Stimulated activated CD4-positive, alpha-beta T cell treated with anti-CD3 and anti-CD28 coated beads, Interleukin-4, amount 100 ng/mL, for 24 hours (primary cell): ENCODE measurements around the gene GATA5.
"Not testable (repeated sequence)": the region's sequence is repeated elsewhere in the genome, so short reads cannot be mapped to it uniquely, and the experiment has no call there.

Experiments used
- DNase-seq: peaks from one replicate; pipeline ENCODE4 v3.0.0-alpha.2; 2020

Gene GATA5

DNA sequence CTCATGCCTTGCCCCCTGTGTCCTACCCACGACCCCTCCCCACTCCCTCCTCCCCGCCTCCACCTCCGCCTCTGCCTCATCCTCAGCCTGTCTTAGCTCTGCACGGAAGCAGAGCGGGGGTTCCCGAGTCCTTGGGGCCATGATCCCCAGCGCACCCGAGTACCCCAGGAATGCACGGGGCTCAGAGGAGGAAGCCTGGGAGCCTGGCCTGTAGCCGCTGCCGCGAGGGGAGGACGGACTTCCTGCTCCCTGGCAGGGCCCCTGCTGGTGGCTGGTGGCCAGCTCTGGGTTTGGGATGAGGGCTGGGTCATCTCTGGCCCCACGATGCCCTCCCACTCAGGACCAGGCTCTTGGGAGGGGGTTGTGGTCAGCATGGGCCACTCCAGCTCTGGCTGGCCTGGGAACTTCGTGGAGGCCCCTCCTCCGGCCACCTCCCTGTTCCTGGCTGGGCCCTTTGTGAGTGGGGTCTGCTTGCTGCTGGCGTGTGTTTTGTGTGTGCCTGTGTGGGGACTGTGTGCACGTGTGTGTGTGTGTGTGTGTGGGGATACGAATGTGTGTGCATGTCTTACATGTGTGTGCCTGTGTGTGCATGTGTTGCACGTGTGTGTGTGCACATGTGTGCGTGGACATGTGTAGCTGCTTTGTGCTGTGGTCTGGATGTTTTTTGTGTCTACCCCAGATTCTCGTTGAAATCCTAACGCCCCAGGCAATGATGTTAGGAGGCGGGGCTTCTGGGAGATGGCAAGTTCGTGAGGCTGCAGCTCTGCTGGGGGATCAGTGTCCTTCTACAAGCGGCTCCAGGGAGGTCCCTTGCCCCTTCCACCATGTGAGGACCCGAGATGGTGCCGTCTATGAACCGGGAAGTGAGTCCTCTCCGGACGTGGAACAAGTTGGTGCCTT lies 47.1 kb downstream of the GATA5 start:
- no peak for DNase-seq

DNA sequence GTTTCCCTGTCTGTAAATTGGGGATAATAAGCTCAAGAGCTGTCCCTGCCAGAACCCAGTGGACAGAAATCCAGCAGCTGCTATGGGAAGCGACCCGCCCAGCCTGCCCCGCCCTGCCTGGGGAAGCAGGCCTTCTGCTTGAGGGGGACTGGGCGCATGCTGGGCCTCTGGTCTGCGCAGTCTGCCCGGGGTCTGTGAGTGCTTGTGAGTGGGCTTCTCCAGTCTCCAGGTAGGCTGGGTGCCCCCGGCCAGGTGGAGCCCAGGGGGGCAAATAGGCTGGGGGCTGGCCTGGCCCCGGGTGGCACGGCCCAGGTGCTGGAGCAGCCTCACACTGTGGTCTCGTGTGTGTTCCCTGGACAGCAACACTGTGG lies 47.8 kb downstream of the GATA5 start:
- DNase-seq: no peak

DNA sequence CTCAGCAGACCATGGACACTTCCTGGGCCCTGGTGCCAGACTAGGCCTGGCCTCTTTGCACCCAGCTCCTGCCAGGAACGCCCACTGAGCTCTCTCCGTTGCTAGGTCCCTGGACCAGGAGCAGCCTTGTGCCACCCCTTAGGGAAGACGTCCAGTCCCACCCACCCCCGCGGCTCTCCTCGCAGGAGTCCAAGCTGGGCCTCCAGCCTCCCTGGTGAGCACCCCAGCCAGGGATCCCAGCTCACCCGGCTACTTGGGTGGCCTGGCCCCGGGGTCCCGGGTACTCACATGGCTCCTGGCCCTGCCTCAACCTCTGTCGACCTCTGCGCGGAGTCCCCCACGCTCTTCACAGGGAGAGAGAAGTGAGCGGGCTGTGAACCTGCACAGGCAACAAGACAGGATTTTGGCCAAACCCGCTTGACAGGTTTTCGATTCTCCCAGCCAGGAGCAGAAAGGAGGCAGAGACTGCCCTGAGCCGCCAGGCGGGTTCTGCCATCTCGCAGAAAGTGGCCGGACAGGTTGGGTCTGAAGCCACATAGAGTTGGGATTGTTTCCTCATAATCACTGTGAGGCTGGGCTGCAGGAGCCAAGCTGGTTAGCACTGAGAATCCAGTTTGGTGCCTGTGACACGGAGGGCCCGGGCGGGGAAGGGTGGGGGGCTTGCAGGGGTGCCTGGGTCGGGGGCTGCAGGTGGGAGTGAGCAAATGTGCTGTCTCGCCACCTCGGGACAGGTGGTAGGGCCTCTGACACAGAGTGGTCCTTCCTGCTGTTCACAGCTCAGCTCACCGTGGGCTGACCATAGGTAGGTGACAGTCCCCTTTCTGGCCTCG lies 48.4 kb downstream of the GATA5 start, which contains the start of gene RBBP8NL:
Gene RBBP8NL (minus strand): TSS at position 368 of the 830 bp plus-strand sequence. CDS start 7,892 bp downstream, outside the sequence.
- DNase-seq: no peak

GRCh38 chr20:62426699-62427131 lies 49.1 kb downstream of the GATA5 start:
- DNase-seq: no peak

GRCh38 chr20:62426059-62426348 lies 49.8 kb downstream of the GATA5 start:
- not testable (repeated sequence) for DNase-seq

- no peak for DNase-seq
Observed at GRCh38 chr20:62425281-62426058, 50.3 kb downstream of the GATA5 start.

DNA sequence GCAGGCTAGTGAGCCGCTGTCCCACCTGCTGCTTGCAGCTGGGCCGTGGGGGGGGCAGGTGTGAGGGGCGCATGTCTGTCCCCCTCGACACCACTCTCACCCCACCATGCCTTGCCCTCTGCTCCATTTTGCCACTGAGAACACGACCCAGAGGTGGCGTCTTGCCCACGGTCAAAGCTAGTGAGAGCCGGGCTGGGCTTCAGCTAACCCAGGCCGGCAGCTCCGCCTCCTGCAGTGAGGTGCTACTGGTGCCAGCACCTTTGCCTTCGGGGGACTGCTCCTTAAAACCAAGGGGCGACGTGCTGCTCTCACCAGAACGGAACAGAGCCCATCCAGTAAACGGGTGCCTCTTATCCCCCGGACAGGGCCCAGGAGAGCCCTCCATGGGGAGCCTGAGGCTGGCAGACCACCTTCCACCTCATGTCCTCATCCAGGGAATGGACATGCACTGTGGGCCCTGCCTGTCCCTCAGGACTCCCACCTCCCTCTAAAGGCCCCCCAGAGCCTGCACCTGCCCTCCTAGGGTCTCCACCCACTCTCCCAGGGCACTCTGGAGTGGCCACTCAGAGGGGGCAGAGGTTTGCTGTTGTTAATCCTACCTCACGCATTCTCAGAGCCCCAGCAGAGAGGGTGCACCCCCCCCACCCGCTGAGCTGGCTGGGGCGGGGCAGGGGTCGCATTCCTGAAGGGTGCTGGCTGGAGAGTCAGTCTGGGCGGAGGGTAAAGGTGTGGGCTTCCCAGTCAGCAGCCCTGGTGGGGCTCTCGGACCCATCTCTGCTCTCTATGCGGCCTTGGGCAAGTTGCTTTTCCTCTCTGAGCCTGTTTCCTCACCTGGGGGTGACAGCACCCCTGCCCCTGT lies 51.3 kb downstream of the GATA5 start:
- DNase-seq: no peak

DNA sequence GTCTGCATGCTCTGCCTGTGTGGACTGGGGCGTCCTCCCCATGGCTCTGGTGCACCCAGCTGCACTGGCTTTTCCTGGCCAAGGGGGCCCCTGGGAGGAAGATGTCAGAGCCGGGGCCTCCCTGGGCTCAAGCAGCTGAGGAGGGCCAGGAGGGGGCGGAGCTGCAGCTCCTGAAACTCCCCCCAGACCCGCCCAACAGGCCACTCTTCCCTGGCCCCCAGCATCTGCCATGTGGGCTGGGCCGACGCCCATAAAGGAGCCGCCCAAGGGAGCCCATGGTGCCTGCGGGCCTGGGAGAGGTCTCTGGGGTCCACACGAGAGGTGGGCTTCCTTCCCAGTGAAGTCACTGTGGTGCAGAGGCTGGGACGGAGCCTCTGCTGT lies 52.5 kb downstream of the GATA5 start:
- no peak for DNase-seq

GRCh38 chr20:62422636-62423325 lies 53.0 kb downstream of the GATA5 start:
- no peak for DNase-seq

DNA sequence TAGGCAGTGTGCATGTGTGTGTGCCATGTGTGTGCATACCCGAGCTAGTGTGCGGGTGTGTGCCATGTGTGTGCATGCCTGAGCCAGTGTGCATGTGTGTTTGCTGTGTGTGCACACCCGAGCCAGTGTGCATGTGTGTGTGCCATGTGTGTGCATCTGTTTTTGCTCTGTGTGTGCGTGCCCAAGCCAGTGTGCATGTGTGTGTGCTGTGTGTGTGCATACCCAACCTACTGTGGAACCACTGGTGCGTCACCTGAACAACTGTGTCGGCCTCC lies 54.1 kb downstream of the GATA5 start:
- DNase-seq: no peak

GRCh38 chr20:62420846-62421715 lies 54.7 kb downstream of the GATA5 start:
- DNase-seq: no peak

- DNase-seq: no peak
Observed at GRCh38 chr20:62419759-62420158, 56.0 kb downstream of the GATA5 start.

DNA sequence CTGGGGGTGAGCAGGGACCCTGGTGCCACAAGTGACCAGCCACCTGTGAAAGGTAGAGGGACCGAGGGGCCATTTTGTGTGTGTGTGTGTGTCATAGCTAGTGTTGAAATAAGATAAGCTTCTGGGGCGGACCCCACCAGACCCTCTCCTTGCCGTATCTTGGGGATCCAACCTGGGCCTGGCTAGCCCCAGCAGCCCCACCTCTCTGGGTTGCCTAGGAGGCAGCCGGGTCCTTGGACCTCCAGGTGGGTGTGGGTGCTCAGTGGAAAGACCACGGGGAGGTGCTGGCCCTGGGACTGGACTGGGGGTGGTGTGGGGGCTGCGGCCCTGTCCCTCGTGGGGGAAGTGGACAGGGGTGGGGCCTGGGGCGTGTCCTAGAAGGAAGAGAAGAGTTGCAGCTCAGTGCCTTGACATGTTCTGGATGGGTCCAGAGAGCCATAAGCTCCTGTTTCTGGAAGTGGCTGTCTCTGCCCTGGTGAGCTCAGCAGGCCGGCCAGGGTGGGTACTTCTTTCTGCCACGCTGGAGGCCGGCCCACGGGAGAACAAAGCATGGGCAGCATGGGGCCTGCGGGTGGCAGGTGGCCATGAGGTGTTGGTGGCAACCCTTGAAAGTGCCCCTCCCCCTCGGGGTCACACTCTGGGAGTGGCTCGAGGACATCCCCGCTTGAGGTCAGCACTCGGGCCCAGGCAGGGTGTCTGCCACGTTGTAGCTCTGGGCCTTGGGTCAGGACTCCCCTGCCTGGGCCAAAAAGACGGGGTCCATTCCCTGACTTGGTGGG lies 56.9 kb downstream of the GATA5 start:
- no peak for DNase-seq

DNA sequence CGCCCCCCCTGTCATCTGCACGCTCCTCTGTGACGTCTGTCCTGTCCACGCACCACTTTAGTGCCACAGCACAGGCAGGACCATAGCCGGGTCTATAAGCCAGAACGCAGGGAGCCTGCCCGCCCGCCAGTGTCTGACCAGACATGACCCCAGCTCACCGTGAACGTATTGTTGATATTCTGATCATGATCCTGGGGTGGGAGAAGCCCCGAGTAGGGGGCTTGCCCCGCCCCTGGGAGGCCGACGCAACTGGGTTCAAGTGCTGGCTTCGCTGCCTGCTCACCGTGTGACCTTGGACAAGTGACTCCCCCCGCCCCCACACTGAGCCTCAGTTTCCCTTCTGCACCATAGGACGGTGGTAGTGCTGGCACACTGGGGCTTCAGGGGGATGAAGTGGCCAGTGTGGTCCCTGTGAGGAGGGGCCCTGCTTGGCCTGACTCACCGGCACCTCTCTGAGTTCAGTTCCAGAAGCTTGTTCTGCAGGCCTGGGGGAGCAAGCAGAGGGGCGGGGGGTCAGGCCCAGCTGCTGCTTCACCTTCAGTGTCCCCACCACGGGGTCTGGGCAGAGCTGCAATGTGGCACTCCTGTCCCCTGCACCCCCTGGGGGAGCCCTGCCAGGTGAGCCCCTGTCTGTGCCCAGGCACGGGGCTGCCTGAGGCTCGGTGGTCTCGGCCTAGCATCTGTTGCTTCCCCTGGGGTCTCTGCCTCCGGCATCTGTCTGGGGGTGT lies 57.6 kb downstream of the GATA5 start:
- no peak for DNase-seq

DNA sequence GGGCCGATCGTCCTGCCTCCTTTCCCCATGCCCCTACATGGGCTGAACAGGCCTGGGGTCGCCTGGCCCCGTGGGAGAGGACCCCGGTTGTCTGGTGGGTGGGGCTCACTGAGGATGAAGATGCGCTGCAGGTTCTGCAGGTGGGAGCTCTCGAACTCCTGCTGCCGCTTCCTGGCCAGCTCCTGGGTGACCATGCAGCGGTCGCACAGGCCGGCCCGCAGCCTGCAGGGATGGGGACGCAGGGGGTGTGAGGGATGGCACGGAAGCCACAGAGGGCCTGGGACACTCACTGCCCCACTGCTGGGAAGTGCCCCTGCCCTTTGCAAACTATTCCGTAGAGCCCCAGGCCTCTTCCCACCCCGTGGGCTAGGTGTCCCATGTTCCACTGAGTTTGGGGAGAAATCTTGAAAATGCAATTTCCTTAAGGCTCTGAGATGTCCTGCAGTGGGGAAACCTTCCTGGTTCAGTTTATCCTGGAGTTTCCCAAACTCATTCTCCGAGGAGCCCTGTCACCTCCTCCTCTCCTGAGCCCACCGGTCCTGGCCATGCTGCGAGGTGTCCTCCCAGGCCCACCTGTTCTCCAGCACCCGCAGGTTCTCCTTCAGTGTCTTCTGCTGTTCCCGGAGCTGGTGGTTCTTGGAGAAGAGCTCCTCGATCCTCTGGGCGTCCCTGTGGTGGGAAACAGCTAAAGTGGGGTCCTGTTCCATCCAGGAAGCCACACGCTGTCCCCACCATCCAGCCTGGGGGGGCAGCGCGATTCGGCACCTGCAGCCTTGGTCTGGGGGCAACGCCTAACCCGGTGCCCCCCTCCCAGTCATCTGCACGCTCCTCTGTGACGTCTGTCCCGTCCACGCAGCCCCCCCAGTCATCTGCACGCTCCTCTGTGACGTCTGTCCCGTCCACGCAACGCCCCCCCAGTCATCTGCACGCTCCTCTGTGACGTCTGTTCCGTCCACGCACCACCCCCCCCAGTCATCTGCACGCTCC lies 58.9 kb downstream of the GATA5 start:
- DNase-seq: no peak

DNA sequence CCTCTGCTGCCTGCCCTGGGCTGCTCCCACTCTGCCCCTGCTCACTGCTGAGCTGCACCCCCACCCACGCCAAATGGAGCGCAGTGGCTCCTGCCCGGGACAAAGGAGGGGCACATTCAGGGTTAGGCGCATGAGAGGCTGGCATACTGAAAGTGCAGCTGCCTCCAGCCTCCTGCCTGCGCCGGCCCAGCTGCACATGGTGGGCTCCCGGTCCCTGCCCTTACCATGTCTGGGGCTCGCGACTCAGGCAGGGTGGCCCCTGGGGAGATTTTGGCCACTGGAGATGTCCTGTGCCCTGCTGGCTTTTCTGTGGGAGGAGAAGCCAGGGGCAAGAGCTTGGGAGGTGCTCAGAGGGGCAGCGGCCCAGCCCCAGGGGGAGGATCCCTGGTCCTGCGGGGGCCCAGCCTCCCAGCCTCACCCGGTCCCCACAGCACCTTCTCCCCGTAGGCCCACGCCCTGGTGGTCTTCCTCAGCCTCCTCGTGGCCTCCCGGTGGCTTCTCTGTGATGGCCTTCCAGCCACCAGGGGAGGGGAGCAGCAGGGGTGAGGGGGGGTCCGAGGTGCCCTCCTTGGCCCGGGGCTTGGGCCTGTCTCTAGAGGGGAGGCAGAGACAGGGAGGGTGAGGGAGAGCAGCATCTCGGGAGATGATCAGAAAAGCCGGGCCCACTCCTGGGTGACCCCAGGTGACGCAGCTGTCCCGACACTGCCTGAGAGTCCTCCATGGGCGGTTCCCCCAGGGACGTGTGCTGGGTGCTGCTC lies 60.3 kb downstream of the GATA5 start:
- no peak for DNase-seq

- no peak for DNase-seq
Observed at GRCh38 chr20:62413896-62414481, 61.8 kb downstream of the GATA5 start.
